Hepatocyte (in vitro differentiated cells): ENCODE results near the gene FAM114A2.

Experiments
- CTCF ChIP-seq: fragments of 200-600 bp; sonication (generic); IDR thresholded peaks from 2 replicates; pipeline ENCODE4 v1.5.1; 2016; ENCODE audit warnings: antibody characterized with exemption, mild to moderate bottlenecking; ENCODE audit not compliant: poor library complexity
- EZH2 ChIP-seq: fragments of 200-600 bp; sonication (generic); IDR thresholded peaks from 2 replicates; pipeline ENCODE4 v1.6.1; 2016; ENCODE audit warnings: antibody characterized with exemption, mild to moderate bottlenecking, borderline replicate concordance

- TF ChIP-seq CTCF (no peak), EZH2 (no peak)
These were observed 53.2 kb downstream of the FAM114A2 start for GRCh38 chr5:153985498-153985897.
